Stomach (tissue), 9 donors: ENCODE results near the gene TMEM52. TPM values are rescaled to one million over a fixed set of nuclear protein-coding genes. Genes with fewer than 3 reads are reported as not detected.

Source experiments
- DNase-seq, 2 donors: peaks; one replicate each; pipeline versions ENCODE4 v3.0.0 to v3.0.0-alpha.2; 2013 to 2019
- H3K27ac ChIP-seq, 5 donors: fragments of 200-600 bp in 4 of 5; sonication (generic) in 4 of 5; one replicate each; pipeline ENCODE4 v1.5.1; 2013 to 2019; ENCODE audit warnings: mild to moderate bottlenecking in 1 of 5, moderate library complexity in 1 of 5
- H3K27me3 ChIP-seq, 3 donors: fragments of 200-600 bp; sonication (generic); one replicate each; pipeline ENCODE4 v1.5.1; 2017 to 2019; ENCODE audit warnings: mixed run types in 1 of 3
- H3K36me3 ChIP-seq, 4 donors: fragments of 200-600 bp; sonication (generic); 1 replicate in 3 of 4; 2 replicates in 1 of 4; pipeline ENCODE4 v1.5.1; 2016 to 2019
- H3K4me1 ChIP-seq, 4 donors: fragments of 200-600 bp; sonication (generic); one replicate each; pipeline ENCODE4 v1.5.1; 2016 to 2019
- H3K4me3 ChIP-seq, 4 donors: fragments of 200-600 bp; sonication (generic) in 3 of 4; one replicate each; pipeline ENCODE4 v1.5.1; 2016 to 2019; ENCODE audit warnings: mild to moderate bottlenecking in 1 of 4
- H3K9me3 ChIP-seq, 4 donors: fragments of 200-600 bp; sonication (generic); one replicate each; pipeline ENCODE4 v1.5.1; 2016 to 2019
- EP300 ChIP-seq: sonication (generic); formaldehyde crosslinking; IDR thresholded peaks from one replicate; pipeline ENCODE4 v1.6.1; 2017; ENCODE audit warnings: antibody characterized with exemption
- POLR2A ChIP-seq, 4 donors: fragments of 450-650 bp; IDR thresholded peaks; one replicate each; pipeline ENCODE4 v1.6.1; 2016; ENCODE audit warnings: antibody characterized with exemption in 4 of 4, control low read depth in 2 of 4, mild to moderate bottlenecking in 1 of 4, moderate library complexity in 1 of 4
- POLR2AphosphoS5 ChIP-seq, 3 donors: sonication (generic); formaldehyde crosslinking; IDR thresholded peaks; one replicate each; pipeline ENCODE4 v1.6.1; 2016; ENCODE audit warnings: antibody characterized with exemption in 3 of 3
- WGBS, 5 donors: extraction: QIAGEN DNeasy Blood & Tissue Kit in 3 of 5; methylation state at CpG; one replicate each; pipeline versions ENCODE4 v1.1.5 to v1.1.7; 2013 to 2018; 5-methylcytosine and 5-hydroxymethylcytosine counted together
- intact Hi-C: fragments of 100-400 bp; cut with DNase I; formaldehyde crosslinking; loops from one replicate; pipeline ENCODE4 v1.15.1; 2023; ENCODE audit warnings: low total_unique reads
- polyA plus RNA-seq, 3 donors: library from polyadenylated mRNA; stranded (reverse); fragments of 200-250 nt; gene quantifications; one replicate each; pipeline ENCODE4 v1.2.3, GENCODE V29; 2013
- total RNA-seq, 5 donors: library from RNA; depleted of rRNA; stranded (reverse); fragments of >200 nt; gene quantifications; one replicate each; pipeline versions ENCODE4 v1.1.0 to v1.2.3, GENCODE V29; 2014 to 2016
- TF ChIP-seq, protein P1 (sequence below), 7 experiments: fragments of 450-650 bp in 4 of 7; fragments of 200-600 bp in 3 of 7; sonication (generic) in 3 of 7; IDR thresholded peaks; one replicate each; pipeline ENCODE4 v1.5.1; 2016 to 2019; ENCODE audit warnings: antibody characterized with exemption in 7 of 7, control low read depth in 2 of 7, mild to moderate bottlenecking in 1 of 7
- donor health status: healthy with polysubstance abuse.
- donor health status: Bipolar disorder and iron deficiency.
- donor health status: healthy.

Gene TMEM52
- total and polyA plus RNA-seq, 8 donors: 5.0 to 10.4 (median 8.0) TPM; not detected in 4

DNA sequence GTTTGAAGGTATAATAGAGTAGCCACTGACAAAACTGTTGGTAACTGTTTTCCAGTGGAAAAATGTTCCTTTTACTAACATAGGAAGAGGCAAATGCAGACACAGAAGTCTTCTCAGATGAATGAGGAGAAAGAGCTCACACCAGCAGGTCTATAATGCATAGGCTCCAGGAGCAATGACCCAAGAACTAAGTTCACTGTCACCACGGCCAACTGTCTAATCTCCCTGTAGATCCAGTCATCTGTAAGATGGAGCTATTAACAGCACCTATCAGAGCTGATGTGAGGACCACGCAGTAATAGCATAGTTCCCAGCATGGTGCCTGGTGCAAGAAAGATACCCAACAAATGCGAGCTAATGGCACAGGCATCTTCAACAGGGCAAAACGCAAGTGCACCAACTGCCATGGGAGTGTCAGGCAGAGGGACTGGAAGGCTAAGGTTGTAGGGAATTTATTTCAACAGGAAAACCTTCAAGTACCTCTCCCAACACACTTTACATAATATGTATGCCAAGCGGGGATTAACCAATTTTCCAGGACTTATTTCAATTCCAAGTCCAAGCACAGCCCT, 41.1 kb downstream of the TMEM52 start:
- H3K4me1 ChIP-seq: peaks cover 37 to 95% (median 70%) of the 10 kb centered on the region in 4 donors
- no peak for TF ChIP-seq EP300
- intact Hi-C loops: no loop called here
- no peaks in the 10 kb centered on the region for H3K9me3 ChIP-seq
- 79 to 93% (median 84%) methylated on average over 5 of the region's 5 CpGs for WGBS, 5 donors
- DNase-seq: no peak
- no peak overlapping the region for H3K4me3 ChIP-seq
- no peaks in the 10 kb centered on the region for H3K27me3 ChIP-seq
- H3K27ac ChIP-seq: no peak overlapping the region
- peaks cover 6 to 38% (median 29%) of the 10 kb centered on the region in 4 donors for H3K36me3 ChIP-seq

DNA sequence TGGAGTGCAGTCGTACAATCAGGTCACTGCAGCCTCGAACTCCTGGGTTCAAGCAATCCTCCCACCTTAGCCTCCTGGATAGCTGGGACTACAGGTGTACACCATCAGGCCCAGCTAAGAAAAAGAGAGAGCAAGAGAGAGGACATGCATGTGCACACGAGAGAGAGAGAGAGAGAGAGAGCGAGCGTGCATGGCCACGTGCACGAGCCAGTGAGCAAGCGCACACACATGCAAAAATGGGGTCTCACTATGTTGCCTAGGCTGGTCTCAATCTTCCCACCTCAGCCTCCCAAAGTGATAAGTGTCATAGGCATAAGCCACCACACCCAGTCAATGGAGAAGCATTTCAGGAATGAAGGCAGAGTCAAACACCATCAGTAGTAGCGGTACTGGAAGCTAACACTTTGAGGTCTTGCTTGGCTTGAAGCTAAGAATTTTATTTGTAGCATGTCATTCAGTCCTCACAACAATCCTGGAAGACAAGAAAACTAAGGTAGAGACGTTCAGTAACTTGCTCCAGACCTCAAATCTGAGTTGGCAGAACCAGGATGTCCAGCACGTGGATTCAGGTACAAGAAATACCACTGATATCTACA, 42.6 kb downstream of the TMEM52 start:
- no peak for DNase-seq
- Histone ChIP-seq H3K27me3 (no peaks in the 10 kb centered on the region), H3K36me3 (peaks cover 6 to 39% (median 29%) of the 10 kb centered on the region in 4 donors), H3K4me3 (no peak overlapping the region), H3K9me3 (no peaks in the 10 kb centered on the region), H3K4me1 (peaks cover 37 to 95% (median 69%) of the 10 kb centered on the region in 4 donors), H3K27ac (no peak overlapping the region)
- intact Hi-C loops: no loop called here
- TF ChIP-seq EP300 (no peak), POLR2AphosphoS5 (IDR thresholded peaks at IDR 0.05) (no peak), POLR2A (IDR thresholded peaks at IDR 0.05) (no peak)
- TF ChIP-seq, protein P1, sequence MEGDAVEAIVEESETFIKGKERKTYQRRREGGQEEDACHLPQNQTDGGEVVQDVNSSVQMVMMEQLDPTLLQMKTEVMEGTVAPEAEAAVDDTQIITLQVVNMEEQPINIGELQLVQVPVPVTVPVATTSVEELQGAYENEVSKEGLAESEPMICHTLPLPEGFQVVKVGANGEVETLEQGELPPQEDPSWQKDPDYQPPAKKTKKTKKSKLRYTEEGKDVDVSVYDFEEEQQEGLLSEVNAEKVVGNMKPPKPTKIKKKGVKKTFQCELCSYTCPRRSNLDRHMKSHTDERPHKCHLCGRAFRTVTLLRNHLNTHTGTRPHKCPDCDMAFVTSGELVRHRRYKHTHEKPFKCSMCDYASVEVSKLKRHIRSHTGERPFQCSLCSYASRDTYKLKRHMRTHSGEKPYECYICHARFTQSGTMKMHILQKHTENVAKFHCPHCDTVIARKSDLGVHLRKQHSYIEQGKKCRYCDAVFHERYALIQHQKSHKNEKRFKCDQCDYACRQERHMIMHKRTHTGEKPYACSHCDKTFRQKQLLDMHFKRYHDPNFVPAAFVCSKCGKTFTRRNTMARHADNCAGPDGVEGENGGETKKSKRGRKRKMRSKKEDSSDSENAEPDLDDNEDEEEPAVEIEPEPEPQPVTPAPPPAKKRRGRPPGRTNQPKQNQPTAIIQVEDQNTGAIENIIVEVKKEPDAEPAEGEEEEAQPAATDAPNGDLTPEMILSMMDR (IDR thresholded peaks at IDR 0.05): no peak
- WGBS, 5 donors: 63 to 84% (median 74%) methylated on average over 11 of the region's 11 CpGs

DNA sequence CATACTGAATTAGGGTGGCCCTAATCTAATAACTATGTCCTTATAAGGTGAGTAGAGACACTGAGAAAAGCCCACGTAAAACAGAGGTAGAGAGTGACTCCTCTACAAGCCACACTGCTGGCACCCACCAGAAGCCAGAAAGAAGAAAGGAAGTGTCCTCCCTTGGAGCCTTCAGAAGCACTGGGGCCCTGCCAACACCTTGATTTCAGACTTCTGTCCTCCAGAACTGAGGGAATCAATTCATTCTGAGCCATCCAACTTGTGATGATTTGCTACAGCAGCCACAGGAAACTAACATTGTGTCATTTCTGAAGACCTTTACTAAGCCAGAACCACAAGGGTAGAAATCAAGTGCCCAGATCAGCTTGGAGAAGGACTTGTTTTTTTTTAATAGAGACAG, 43.1 kb downstream of the TMEM52 start:
- 62 to 100% (median 84%) methylated on average over 1 of the region's 1 CpG for WGBS, 5 donors
- no peaks in the 10 kb centered on the region for H3K9me3 ChIP-seq
- H3K4me3 ChIP-seq: no peak overlapping the region
- intact Hi-C loops: no loop called here
- peaks cover 32 to 95% (median 66%) of the 10 kb centered on the region in 4 donors for H3K4me1 ChIP-seq
- H3K36me3 ChIP-seq: peaks cover 6 to 39% (median 29%) of the 10 kb centered on the region in 4 donors
- H3K27ac ChIP-seq: no peak overlapping the region
- DNase-seq: no peak
- no peaks in the 10 kb centered on the region for H3K27me3 ChIP-seq
- TF ChIP-seq, protein P1 (IDR thresholded peaks at IDR 0.05): no peak

DNA sequence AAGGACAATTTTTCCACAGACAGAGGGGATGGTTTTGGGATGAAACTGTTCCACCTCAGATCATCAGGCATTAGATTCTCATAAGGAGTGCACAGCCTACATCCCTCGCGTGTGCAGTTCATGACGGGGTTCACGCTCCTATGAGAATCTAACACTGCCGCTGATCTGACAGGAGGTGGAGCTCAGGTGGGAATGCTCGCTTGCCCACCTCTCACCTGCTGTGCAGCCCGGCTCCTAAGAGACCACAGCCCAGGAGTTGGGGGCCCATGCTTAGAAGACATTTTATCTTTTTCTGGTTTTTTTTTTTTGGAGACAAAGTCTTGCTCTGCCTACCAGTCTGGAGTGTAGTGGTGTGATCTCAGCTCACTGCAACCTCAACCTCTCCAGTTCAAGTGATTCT, 44.2 kb downstream of the TMEM52 start:
- Histone ChIP-seq H3K4me1 (peaks cover 26 to 95% (median 65%) of the 10 kb centered on the region in 4 donors), H3K27ac (no peak overlapping the region), H3K27me3 (no peaks in the 10 kb centered on the region), H3K9me3 (no peaks in the 10 kb centered on the region), H3K4me3 (no peak overlapping the region), H3K36me3 (peaks cover 6 to 39% (median 29%) of the 10 kb centered on the region in 4 donors)
- intact Hi-C loops: no loop called here
- 96 to 100% (median 99%) methylated on average over 7 of the region's 7 CpGs for WGBS, 5 donors
- no peak for DNase-seq
- no peak for TF ChIP-seq EP300
- no peak for TF ChIP-seq POLR2A (IDR thresholded peaks at IDR 0.05)
- TF ChIP-seq, protein P1 (IDR thresholded peaks at IDR 0.05): no peak
- no peak for TF ChIP-seq POLR2AphosphoS5 (IDR thresholded peaks at IDR 0.05)

DNA sequence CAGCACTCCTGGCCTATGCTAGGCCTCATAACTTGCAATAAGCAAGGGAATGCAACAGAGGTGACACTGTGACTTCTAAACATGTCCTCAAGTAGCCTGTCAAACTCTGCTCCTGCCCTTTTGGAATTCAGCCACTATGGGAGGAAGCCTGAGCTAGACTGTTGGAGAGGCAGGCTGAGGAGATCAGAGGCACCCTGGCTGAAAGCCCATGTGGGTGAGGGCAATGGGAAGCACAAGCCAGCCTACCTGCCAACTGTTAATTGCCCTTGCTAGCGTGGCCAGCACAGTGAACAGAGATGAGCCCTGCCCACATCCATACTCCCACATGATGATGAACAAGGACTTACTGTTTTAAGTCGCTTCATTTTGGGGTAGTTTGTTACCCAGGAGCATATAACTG, 45.9 kb downstream of the TMEM52 start:
- Histone ChIP-seq H3K4me3 (peak overlapping the region in 1 of 4 donors; percentile 3), H3K9me3 (no peaks in the 10 kb centered on the region), H3K4me1 (peaks cover 28 to 93% (median 69%) of the 10 kb centered on the region in 4 donors), H3K36me3 (peaks cover 6 to 35% (median 25%) of the 10 kb centered on the region in 4 donors), H3K27ac (peak overlapping the region in 1 of 5 donors; percentile 8), H3K27me3 (no peaks in the 10 kb centered on the region)
- DNase-seq: peak in 1 of 2 donors; percentile 74
- WGBS, 5 donors: 51 to 100% (median 64%) methylated on average over 1 to 2 of the region's 2 CpGs
- intact Hi-C loops: no loop called here
- TF ChIP-seq, protein P1 (IDR thresholded peaks at IDR 0.05): no peak
- no peak for TF ChIP-seq POLR2AphosphoS5 (IDR thresholded peaks at IDR 0.05)
- TF ChIP-seq EP300: no peak
- no peak for TF ChIP-seq POLR2A (IDR thresholded peaks at IDR 0.05)
